Measurements from ENCODE around the gene RCSD1. TPM values are rescaled to one million over a fixed set of nuclear protein-coding genes. Genes with fewer than 3 reads are reported as not detected.

Gene RCSD1
- total RNA-seq, 4 donors from 2014 or later: 2.4 to 8.7 (median 4.4) TPM

DNA sequence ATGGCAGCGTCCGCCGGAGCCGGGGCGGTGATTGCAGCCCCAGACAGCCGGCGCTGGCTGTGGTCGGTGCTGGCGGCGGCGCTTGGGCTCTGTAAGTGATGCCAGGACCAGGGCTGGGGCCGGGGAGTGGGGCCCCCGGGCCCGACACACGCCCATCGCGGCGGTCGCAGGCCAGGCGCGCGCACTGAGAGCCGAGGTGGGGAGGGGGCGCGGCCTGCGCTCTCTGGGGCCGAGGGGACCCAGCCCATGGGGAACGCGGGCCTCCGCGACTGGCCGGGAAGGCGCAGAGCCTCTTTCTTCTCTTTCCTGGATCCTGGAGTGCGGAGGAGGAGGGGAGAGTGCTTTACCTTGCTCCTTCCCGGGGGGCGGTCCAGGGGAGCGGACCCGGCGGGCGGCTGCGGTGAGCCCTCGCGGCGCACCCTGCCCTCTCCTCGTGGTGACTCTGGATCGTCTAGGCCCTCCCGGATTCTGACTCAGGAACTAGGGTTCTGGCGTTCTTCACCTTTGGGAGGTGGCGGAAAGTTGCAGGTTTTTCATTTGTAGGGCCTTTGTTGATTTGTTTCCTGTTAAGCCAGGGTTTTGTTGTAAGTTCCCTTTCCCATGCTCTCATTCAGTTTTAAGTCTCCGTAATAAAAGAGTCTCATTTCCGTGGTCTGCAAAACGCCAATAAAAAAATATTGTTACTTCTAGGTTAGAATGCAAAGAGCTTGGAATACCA lies 92.3 kb downstream of the RCSD1 start:
- no peak for TF ChIP-seq POLR2A (IDR thresholded peaks at IDR 0.05)
- TF ChIP-seq, protein P1, sequence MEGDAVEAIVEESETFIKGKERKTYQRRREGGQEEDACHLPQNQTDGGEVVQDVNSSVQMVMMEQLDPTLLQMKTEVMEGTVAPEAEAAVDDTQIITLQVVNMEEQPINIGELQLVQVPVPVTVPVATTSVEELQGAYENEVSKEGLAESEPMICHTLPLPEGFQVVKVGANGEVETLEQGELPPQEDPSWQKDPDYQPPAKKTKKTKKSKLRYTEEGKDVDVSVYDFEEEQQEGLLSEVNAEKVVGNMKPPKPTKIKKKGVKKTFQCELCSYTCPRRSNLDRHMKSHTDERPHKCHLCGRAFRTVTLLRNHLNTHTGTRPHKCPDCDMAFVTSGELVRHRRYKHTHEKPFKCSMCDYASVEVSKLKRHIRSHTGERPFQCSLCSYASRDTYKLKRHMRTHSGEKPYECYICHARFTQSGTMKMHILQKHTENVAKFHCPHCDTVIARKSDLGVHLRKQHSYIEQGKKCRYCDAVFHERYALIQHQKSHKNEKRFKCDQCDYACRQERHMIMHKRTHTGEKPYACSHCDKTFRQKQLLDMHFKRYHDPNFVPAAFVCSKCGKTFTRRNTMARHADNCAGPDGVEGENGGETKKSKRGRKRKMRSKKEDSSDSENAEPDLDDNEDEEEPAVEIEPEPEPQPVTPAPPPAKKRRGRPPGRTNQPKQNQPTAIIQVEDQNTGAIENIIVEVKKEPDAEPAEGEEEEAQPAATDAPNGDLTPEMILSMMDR (IDR thresholded peaks at IDR 0.05): no peak
- intact Hi-C loops (cut with DNase I; ENCODE audit: low total_unique reads): loop anchor here (10.0 kb wide), 1 partner anchor 82 kb away; no protein-coding TSS in a partner anchor
- 1 to 2% methylated on average over 19 to 39 of the region's 52 CpGs for WGBS, 2 donors
- H3K4me3 ChIP-seq (ENCODE audit: low read depth, poor library complexity, severe bottlenecking): peak overlapping the region; percentile 88
- DNase-seq (ENCODE audit: low spot score in 2 of 2): peak in 1 of 2 donors; percentile 88

DNA sequence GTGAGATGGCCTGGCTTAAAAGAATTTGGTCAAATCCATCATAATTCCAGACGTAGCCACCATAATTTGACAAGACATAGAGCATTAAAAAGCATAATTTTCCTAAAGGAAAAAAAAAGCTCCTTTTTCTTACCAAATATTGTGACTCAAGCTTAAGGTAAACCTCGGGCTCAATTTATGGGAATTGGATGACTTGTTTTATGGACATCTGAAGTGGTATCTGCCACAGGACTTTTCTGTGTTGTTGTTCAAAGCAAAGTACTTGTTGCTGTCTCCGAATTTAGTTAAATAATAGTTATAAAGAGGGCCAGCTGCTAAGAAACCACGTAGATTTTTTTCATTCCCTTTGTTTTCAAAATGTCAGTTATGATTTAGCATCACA lies 92.8 kb downstream of the RCSD1 start:
- intact Hi-C loops (cut with DNase I; ENCODE audit: low total_unique reads): loop anchor here (10.0 kb wide), 1 partner anchor 82 kb away; no protein-coding TSS in a partner anchor
- WGBS, 2 donors: 5 to 11% methylated on average over 4 of the region's 4 CpGs
- TF ChIP-seq POLR2A (IDR thresholded peaks at IDR 0.05): no peak
- TF ChIP-seq, protein P1 (IDR thresholded peaks at IDR 0.05): no peak
- peak overlapping the region; percentile 88 for H3K4me3 ChIP-seq (ENCODE audit: low read depth, poor library complexity, severe bottlenecking)
- no peak for DNase-seq (ENCODE audit: low spot score in 2 of 2)

DNA sequence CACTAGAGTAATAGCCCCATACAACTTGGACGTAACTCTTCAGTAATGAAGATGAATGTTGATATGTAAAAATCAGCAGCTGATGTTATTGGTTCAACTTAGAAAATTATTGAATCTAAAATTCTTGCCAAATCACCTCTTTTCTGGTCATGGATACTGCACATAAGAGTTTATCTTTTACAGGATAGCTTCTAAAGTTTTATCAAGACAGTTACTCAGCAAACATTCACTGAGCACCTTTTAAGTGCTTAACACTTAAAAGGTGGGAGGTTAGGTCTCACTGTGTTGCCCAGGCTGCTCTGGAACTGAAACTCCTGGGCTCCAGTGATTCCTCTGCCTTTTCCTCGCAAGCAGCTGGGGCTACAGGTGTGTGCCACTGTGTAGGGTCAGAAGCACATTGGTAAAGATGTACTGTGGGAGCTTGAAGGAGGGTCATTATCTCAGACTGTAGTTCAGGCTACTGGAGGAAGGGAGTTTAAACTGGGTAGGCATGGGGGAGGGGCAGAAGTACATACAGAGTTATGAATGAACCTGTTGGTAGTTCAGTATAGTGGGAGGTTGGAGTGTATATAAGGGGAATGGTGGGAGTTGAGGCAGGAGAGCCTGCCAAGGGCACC lies 93.8 kb downstream of the RCSD1 start:
- no peak for DNase-seq (ENCODE audit: low spot score in 2 of 2)
- H3K4me3 ChIP-seq (ENCODE audit: low read depth, poor library complexity, severe bottlenecking): no peak overlapping the region
- 71% methylated on average over 2 of the region's 2 CpGs for WGBS, 2 donors
- intact Hi-C loops (cut with DNase I; ENCODE audit: low total_unique reads): loop anchor here (10.0 kb wide), 1 partner anchor 81 kb away; no protein-coding TSS in a partner anchor
- TF ChIP-seq POLR2A (IDR thresholded peaks at IDR 0.05): no peak
- TF ChIP-seq, protein P1 (IDR thresholded peaks at IDR 0.05): no peak

DNA sequence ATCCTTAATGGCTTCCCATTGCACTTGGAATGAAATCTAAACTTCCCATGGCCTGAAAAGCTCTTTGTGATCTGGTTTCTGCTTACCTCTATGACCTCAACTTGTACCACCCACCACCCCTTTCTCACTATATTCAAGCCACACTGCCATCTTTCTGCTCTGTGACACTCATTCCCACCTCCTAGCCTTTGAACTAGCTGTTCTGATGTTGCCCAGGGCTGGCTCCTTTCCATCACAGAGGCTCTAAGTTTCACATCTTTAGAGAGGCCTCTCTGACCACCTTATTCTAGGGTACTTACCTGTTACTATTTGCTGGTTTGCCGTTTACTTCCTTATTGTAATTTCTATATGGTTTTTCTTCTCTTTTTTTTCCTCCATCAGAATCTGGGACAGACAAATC lies 96.0 kb downstream of the RCSD1 start:
- intact Hi-C loops (cut with DNase I; ENCODE audit: low total_unique reads): loop anchor here (10.0 kb wide), 1 partner anchor 79 kb away; no protein-coding TSS in a partner anchor
- no peak for DNase-seq (ENCODE audit: low spot score in 2 of 2)
- no peak overlapping the region for H3K4me3 ChIP-seq (ENCODE audit: low read depth, poor library complexity, severe bottlenecking)
- TF ChIP-seq, protein P1 (IDR thresholded peaks at IDR 0.05): no peak
- no peak for TF ChIP-seq POLR2A (IDR thresholded peaks at IDR 0.05)
- WGBS, 2 donors: 60 to 61% methylated on average over 1 of the region's 1 CpG

DNA sequence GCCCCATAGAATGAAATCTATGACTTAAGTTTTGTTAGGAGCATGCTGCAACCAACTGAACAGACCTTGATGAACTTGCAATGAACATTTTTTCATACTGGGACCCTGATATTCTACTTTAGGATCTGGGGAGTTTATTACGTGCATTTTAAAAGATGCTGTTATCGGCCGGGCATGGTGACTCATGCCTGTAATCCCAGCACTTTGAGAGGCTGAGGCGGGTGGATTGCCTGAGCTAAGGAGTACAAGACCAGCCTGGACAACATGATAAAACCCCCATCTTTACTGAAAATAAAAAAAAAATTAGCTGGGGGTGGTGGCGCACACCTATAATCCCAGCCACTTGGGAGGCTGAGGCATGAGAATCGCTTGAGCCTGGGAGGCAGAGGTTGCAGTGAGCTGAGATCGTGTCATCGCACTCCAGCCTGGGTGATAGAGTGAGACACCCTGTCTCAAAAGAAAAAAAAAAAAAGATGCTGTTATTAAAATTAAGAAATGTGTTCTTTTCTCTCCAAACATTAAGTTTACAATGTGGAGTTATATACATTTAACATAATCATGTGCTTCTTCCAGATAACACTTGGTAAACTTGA lies 98.9 kb downstream of the RCSD1 start:
- WGBS, 2 donors: 94 to 97% methylated on average over 8 of the region's 8 CpGs
- no peak overlapping the region for H3K4me3 ChIP-seq (ENCODE audit: low read depth, poor library complexity, severe bottlenecking)
- intact Hi-C loops (cut with DNase I; ENCODE audit: low total_unique reads): loop anchor here (10.0 kb wide), 1 partner anchor 76 kb away; no protein-coding TSS in a partner anchor
- no peak for DNase-seq (ENCODE audit: low spot score in 2 of 2)
- no peak for TF ChIP-seq POLR2A (IDR thresholded peaks at IDR 0.05)
- TF ChIP-seq, protein P1 (IDR thresholded peaks at IDR 0.05): no peak

Data from lower leg skin (tissue), 4 donors.